HG03060 (cell line): ENCODE results near the gene HSF5.
"Not testable (repeated sequence)": the region's sequence is repeated elsewhere in the genome, so short reads cannot be mapped to it uniquely, and the experiment has no call there.

Experiments
- ATAC-seq: cut with Tn5 transposase; IDR thresholded peaks from one replicate; pipeline ENCODE4 v1.9.1; 2021; ENCODE audit warnings: low read depth, moderate number of reproducible peaks; ENCODE audit not compliant: unreplicated experiment

The HSF5 gene

GRCh38 chr17:58516644-58517377, 28.6 kb upstream of the HSF5 start:
- ATAC-seq = no peak

- ATAC-seq = no peak
Measured at GRCh38 chr17:58515286-58515685, 27.1 kb upstream of the HSF5 start.

- no peak for ATAC-seq
Measured at GRCh38 chr17:58514770-58515157, 26.6 kb upstream of the HSF5 start.

- no peak for ATAC-seq
Measured at GRCh38 chr17:58513965-58514769, 26.0 kb upstream of the HSF5 start, which contains the start of gene MTMR4. TSS of gene MTMR4 (minus strand) at chr17:58514638. CDS start at chr17:58514407, 231 bp downstream.

GRCh38 chr17:58513267-58513964, 25.2 kb upstream of the HSF5 start:
- ATAC-seq = no peak

- no peak for ATAC-seq
Measured at GRCh38 chr17:58510075-58510474, 21.9 kb upstream of the HSF5 start.

- no peak for ATAC-seq
Measured at GRCh38 chr17:58508341-58509067, 20.3 kb upstream of the HSF5 start.

- ATAC-seq = no peak
Measured at GRCh38 chr17:58507123-58507634, 19.0 kb upstream of the HSF5 start.

GRCh38 chr17:58506354-58507080, 18.3 kb upstream of the HSF5 start:
- ATAC-seq = no peak

- ATAC-seq = peak; percentile 91
Measured at GRCh38 chr17:58504826-58505351, 16.7 kb upstream of the HSF5 start.

GRCh38 chr17:58503866-58504265, 15.7 kb upstream of the HSF5 start:
- no peak for ATAC-seq

- not testable (repeated sequence) for ATAC-seq
Measured at GRCh38 chr17:58503134-58503533, 14.9 kb upstream of the HSF5 start.

GRCh38 chr17:58501451-58501850, 13.2 kb upstream of the HSF5 start:
- ATAC-seq = no peak

GRCh38 chr17:58498177-58498828, 10.1 kb upstream of the HSF5 start:
- no peak for ATAC-seq

- ATAC-seq = no peak
Measured at GRCh38 chr17:58493506-58493905, 5.3 kb upstream of the HSF5 start.

GRCh38 chr17:58492238-58493121, 4.3 kb upstream of the HSF5 start:
- no peak for ATAC-seq

- ATAC-seq = no peak
Measured at GRCh38 chr17:58491510-58492045, 3.4 kb upstream of the HSF5 start.

- no peak for ATAC-seq
Measured at GRCh38 chr17:58488428-58488890, 251 bp upstream of the HSF5 start.
